Medulla oblongata (tissue), 1 donor: ENCODE data around the gene NHS.

Experiments used
- DNase-seq: peaks from one replicate; pipeline ENCODE4 v3.0.0-alpha.2; 2015; ENCODE audit errors: extremely low spot score

NHS gene

DNA sequence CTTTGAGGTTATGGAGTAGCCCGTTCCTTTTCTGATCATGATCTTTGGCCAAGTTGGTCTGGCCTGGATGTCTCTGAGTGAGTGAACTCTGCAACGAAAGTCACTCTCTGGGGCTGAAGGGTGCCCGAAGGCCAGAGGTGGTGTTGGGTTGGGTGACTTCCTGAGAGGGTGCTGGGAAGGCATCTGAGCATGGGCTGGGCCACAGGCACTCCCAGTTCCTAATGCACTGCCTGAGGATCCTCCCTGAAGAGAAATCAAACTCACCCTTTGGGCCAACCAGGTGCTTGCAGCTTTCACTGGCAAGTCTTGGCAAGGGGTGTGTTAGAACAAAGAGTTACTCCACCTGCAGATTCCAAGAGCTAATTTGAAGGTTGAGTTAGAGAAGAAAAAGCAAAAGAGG lies 295.9 kb downstream of the NHS start:
- DNase-seq, result no peak

GRCh38 chrX:17674601-17675000 lies 299.6 kb downstream of the NHS start:
- DNase-seq, result no peak

- no peak for DNase-seq
Observed at GRCh38 chrX:17679261-17679660, 304.3 kb downstream of the NHS start.

DNA sequence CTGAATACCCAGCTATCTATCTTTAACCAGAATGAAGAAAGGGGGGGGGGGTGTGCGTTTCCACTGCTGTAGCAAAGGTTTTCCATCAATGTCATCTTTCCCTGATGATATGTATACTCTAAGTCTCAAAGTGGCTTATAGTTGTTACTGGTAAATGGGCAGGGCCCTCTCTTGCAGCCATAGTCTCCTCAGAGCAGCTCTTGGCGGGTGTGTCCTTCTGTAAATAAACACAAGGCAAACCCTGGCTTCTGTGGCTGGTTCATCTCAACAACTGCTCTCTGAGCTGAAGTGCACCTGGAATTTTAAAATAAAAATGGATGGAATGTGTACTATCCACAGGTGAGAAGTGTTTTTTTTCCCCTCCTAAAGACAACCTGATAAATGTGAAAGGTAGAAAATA lies 304.8 kb downstream of the NHS start:
- no peak for DNase-seq

- DNase-seq, result no peak
Observed at GRCh38 chrX:17680732-17681413, 305.9 kb downstream of the NHS start.

GRCh38 chrX:17682259-17682658 lies 307.3 kb downstream of the NHS start:
- no peak for DNase-seq

GRCh38 chrX:17685026-17685425 lies 310.0 kb downstream of the NHS start:
- DNase-seq, result no peak

DNA sequence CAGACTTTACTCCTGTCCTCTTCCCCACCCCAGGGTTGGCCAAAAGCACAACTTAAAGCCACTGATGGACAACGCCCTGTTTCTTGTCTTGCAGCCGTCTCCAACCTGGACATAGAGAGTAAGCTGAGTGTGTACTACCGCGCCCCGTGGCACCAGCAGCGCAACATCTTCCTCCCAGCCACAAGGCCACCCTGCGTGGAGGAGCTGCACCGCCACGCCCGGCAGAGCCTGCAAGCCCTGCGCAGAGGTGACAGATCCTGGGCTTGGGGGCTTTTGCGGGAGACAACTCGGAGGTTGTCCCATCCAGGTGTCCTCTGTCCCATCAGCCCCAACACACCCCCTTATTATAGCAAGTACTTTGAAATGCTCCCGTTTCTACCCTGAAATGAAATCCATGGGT lies 312.6 kb downstream of the NHS start:
- no peak for DNase-seq

DNA sequence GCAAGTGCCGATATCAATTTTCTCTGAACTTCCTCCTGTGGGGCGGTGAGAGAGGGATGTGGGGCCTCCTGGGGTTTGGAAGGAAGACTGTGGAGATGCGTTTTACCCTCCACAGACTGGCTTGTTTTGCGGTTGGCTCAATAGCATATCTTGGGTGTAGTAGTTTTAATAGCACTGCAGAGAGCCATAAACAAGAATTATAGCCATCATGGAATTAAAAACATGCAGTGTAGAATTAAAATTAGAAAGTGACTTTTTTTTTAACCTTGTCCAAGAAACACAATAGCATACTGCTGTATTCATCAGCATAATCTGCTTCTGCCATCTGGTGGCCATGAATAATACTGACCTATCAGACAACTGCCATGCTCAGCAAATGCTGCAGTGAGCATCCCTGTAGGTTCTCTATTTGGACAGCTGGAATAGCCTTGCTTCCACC lies 315.0 kb downstream of the NHS start:
- DNase-seq, result peak; percentile 77

- DNase-seq, result no peak
Observed at GRCh38 chrX:17692709-17693346, 317.8 kb downstream of the NHS start.

DNA sequence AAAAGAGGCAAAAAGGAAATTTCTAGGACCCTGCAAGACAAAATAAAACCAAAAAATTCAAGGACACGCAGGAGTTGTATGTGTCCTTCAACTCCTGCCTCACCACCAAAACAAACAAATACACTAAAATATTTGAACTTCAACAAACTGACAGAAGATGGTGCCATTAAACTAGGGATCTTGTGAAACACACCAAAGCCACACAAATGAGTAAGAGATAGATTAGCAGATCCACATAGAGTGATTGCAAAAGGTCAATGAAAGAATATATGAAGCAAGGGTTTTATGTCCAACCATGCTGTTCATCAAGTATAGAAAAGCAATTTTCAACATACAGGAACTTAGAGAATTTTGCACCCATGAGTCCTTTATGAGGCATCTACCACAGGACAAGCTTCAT lies 322.2 kb downstream of the NHS start:
- peak; percentile 18 for DNase-seq

DNA sequence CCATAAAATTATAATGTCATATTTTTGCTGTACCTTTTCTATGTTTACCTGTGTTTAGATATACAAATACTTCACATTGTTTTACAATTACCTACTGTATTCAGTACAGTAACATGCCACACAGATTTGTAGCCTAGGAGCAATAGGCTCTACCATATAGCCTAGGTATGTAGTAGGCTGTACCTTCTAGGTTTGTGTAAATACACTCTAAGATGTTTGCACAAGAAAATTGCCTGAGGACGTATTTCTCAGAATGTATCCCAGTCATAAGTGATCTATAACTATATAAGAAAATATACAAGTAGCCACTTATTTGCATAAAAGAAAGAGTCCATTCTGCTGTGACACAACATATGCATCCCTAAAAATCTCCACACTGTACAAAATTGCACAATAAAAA lies 326.0 kb downstream of the NHS start:
- no peak for DNase-seq

- DNase-seq, result no peak
Observed at GRCh38 chrX:17703201-17703600, 328.2 kb downstream of the NHS start.

DNA sequence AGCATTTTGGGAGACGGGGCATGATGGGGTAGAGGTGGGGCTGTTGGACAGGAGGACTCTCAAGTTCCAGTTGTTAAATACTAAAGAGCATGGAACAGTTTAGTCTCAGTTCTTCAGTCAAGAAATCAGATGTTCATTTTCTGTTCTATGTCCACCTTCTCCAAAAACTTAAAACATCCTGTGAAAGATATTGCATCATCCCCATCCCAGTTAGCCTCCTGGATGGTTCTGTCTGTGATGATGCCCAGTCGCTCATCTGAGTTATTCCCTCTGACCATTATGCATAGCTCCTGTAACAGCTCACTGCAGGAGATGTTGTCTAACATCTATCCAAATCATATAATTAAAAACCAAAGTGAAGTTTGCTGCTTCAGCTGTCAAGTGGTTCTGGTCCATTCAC lies 330.2 kb downstream of the NHS start:
- no peak for DNase-seq

DNA sequence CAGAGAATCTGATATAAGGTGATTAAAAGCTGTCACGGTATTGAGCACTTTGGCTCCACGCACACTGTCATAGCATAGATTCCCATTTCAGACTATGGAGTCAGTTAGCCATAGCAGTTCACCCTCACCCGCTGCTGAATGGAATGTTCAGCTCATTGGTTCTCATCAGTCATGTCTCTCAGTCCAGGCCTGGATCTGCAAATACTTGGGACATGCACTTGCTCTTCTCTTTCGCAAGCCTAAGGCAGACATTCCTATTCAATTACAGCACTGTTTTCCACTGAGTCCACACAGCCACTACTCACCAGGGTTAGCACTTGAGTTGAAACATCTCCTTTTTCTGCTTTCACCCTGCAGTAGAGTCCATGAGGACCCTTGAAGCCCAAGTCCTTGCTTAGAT lies 331.7 kb downstream of the NHS start:
- DNase-seq, result no peak

- no peak for DNase-seq
Observed at GRCh38 chrX:17707731-17708130, 332.7 kb downstream of the NHS start.

GRCh38 chrX:17710871-17711301 lies 335.9 kb downstream of the NHS start:
- DNase-seq, result peak; percentile 29

DNA sequence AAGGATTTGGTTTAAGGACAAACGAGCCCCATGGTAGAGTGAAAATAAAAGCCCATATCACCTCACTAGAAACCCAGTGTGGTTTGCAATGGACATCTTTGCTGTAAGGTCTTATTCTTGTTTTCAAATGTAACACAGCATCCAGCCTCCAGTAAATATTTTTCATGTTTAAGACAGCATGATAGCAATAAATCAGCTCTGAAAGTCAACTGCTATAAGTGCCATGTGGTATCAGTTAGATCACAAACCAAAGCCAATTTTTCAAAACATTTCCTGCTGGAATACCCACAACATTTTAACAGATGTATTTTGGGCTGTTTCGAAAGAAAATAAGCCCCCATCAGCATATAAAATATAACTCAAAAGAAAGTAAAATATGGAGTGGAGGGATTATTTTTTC lies 338.3 kb downstream of the NHS start:
- no peak for DNase-seq

DNA sequence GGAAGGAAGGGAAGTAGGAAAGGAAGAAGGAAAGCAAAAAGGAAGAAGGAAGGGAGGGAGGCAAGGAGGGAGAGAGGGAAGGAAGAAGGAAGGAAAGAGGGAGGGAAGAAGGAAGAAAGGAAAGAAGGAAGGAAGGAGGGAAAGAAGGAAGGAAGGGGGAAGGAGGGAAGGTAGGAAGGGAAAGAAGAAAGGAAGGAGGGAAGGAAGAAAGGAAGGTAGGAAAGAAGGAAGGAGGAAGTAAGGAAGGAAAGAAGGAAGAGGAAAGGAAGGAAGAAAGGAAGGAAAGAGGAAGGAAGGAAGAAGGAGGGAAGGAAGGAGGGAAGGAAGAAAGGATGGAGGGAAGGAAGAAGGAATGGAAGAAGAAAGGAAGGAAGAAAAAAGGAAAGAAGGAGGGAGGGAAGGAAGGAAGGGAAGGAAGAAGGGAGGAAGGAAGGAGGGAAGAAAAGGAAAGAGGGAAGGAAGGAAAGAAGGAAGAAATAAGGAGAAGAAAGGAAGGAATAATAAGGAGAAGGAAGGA lies 343.7 kb downstream of the NHS start:
- no peak for DNase-seq

DNA sequence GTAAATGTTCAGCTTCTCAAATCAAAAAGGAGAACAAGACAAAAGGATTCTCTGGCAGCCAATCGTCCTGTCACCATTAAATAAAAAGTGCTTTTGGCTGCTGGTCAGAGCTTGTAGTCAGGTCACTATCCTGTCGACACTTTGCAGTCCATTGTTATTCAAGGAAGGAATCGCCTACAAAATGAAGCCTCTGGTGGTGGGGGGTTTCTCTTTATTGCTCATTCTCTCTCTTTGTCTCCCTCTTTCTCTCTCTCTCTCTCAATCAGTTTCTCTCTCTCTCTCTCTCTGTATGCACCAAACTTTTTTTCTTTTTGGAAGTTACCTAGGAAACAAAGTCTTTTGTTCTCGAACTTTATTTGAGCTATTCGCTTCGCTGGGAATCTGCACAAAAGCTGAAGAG lies 344.7 kb downstream of the NHS start:
- DNase-seq, result no peak

- no peak for DNase-seq
Observed at GRCh38 chrX:17721715-17722114, 346.7 kb downstream of the NHS start.

- DNase-seq, result no peak
Observed at GRCh38 chrX:17725181-17725580, 350.2 kb downstream of the NHS start.

GRCh38 chrX:17732138-17732783 lies 357.3 kb downstream of the NHS start:
- no peak for DNase-seq
